IMR-90 (cell line): Measurements from ENCODE around the gene SIT1.

Experiments used
- MAZ ChIP-seq: IDR thresholded peaks from 2 replicates; pipeline ENCODE4 v1.6.1; 2012; ENCODE audit warnings: low read depth, mild to moderate bottlenecking, low read length, improper control_type of control experiment, moderate library complexity, borderline replicate concordance
- MXI1 ChIP-seq: IDR thresholded peaks from 2 replicates; pipeline ENCODE4 v1.6.1; 2012; ENCODE audit warnings: low read depth, mild to moderate bottlenecking, low read length, moderate library complexity, borderline replicate concordance
- POLR2A ChIP-seq: IDR thresholded peaks from 2 replicates; pipeline ENCODE4 v1.6.1; 2012; ENCODE audit warnings: mild to moderate bottlenecking, low read depth, low read length
- RAD21 ChIP-seq: IDR thresholded peaks from 2 replicates; pipeline ENCODE4 v1.6.1; 2012; ENCODE audit warnings: low read length, improper control_type of control experiment
- RCOR1 ChIP-seq: IDR thresholded peaks from 2 replicates; pipeline ENCODE4 v1.6.1; 2012; ENCODE audit warnings: mild to moderate bottlenecking, low read length, improper control_type of control experiment; ENCODE audit not compliant: insufficient replicate concordance
- TF ChIP-seq, protein P1 (sequence below): conservative IDR thresholded peaks from 2 replicates; pipeline ENCODE4 v1.5.1; 2012; ENCODE audit warnings: mild to moderate bottlenecking, low read depth, low read length, improper control_type of control experiment

DNA sequence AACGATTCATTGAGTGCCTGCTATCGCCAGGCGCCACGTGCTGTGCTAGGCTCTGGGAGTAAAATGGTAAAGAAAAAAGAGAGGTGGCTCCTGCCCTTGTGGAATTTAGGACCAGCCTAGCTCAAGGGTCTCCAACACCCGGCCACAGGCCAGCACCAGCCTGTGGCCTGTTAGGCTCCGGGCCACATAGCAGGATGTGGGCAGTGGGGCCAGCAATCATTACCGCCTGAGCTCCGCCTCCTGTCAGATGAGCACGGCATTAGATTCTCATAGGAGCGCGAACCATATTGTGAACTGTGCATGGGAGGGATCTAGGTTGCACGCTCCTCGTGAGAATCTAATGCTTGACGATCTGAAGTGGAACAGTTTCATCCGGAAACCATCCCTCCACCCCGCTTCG, 5.6 kb upstream of the SIT1 start:
- TF ChIP-seq, protein P1, sequence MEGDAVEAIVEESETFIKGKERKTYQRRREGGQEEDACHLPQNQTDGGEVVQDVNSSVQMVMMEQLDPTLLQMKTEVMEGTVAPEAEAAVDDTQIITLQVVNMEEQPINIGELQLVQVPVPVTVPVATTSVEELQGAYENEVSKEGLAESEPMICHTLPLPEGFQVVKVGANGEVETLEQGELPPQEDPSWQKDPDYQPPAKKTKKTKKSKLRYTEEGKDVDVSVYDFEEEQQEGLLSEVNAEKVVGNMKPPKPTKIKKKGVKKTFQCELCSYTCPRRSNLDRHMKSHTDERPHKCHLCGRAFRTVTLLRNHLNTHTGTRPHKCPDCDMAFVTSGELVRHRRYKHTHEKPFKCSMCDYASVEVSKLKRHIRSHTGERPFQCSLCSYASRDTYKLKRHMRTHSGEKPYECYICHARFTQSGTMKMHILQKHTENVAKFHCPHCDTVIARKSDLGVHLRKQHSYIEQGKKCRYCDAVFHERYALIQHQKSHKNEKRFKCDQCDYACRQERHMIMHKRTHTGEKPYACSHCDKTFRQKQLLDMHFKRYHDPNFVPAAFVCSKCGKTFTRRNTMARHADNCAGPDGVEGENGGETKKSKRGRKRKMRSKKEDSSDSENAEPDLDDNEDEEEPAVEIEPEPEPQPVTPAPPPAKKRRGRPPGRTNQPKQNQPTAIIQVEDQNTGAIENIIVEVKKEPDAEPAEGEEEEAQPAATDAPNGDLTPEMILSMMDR, result no peak
- TF ChIP-seq RCOR1, result no peak
- TF ChIP-seq MAZ, result no peak
- TF ChIP-seq POLR2A, result no peak
- no peak for TF ChIP-seq RAD21
- no peak for TF ChIP-seq MXI1
